Mesodermal cell (in vitro differentiated cells): ENCODE measurements around the gene NOL4L.

Experiments used
- H3K27ac ChIP-seq: 2 replicates; pipeline ENCODE4 v1.7.0; 2013; ENCODE audit warnings: mild to moderate bottlenecking, low read depth, low read length, moderate library complexity; ENCODE audit not compliant: severe bottlenecking
- H3K36me3 ChIP-seq: 2 replicates; pipeline ENCODE4 v1.7.1; 2013; ENCODE audit warnings: mild to moderate bottlenecking, low read length, moderate library complexity; ENCODE audit not compliant: control insufficient read depth, insufficient read depth
- H3K4me1 ChIP-seq: one replicate; pipeline ENCODE4 v1.7.1; 2013; ENCODE audit warnings: mild to moderate bottlenecking, low read length; ENCODE audit not compliant: insufficient read depth, control insufficient read depth, poor library complexity, severe bottlenecking
- H3K4me3 ChIP-seq: 2 replicates; pipeline ENCODE4 v1.7.0; 2013; ENCODE audit warnings: low read length, control low read depth, mild to moderate bottlenecking; ENCODE audit not compliant: insufficient read depth, poor library complexity, severe bottlenecking; ENCODE audit errors: extremely low read depth
- H3K9me3 ChIP-seq: 2 replicates; pipeline ENCODE4 v1.7.1; 2013; ENCODE audit warnings: mild to moderate bottlenecking, low read length, moderate library complexity; ENCODE audit not compliant: control insufficient read depth
- WGBS, 2 experiments: methylation state at CpG; one replicate each; pipeline ENCODE4 v1.1.5; 2013; ENCODE audit warnings: missing lambda C conversion rate in 2 of 2; ENCODE audit not compliant: insufficient coverage in 2 of 2; 5-methylcytosine and 5-hydroxymethylcytosine counted together

Gene NOL4L

GRCh38 chr20:32520927-32521203 is 64.3 kb downstream of the NOL4L start:
- Histone ChIP-seq H3K27ac (no peak overlapping the region), H3K4me3 (no peak overlapping the region), H3K9me3 (no peaks in the 10 kb centered on the region), H3K4me1 (peaks cover 37% of the 10 kb centered on the region), H3K36me3 (no peaks in the 10 kb centered on the region)
- 83 to 90% methylated on average over 1 to 2 of the region's 3 CpGs for WGBS, 2 experiments

- no peak overlapping the region for H3K4me3 ChIP-seq
- no peaks in the 10 kb centered on the region for H3K9me3 ChIP-seq
- H3K27ac ChIP-seq: no peak overlapping the region
- 95 to 97% methylated on average over 11 of the region's 11 CpGs for WGBS, 2 experiments
- H3K36me3 ChIP-seq: no peaks in the 10 kb centered on the region
- peaks cover 37% of the 10 kb centered on the region for H3K4me1 ChIP-seq
Observed at GRCh38 chr20:32519381-32519730, 65.8 kb downstream of the NOL4L start.

- WGBS, 2 experiments: 76 to 83% methylated on average over 12 to 14 of the region's 14 CpGs
- Histone ChIP-seq H3K36me3 (no peaks in the 10 kb centered on the region), H3K27ac (peak overlapping the region; percentile 78), H3K4me3 (no peak overlapping the region), H3K9me3 (no peaks in the 10 kb centered on the region), H3K4me1 (peaks cover 35% of the 10 kb centered on the region)
Observed at GRCh38 chr20:32518593-32519380, 66.3 kb downstream of the NOL4L start.

- Histone ChIP-seq H3K27ac (peak overlapping the region; percentile 78), H3K4me1 (peaks cover 28% of the 10 kb centered on the region)
- WGBS, 2 experiments: 81 to 85% methylated on average over 9 to 13 of the region's 15 CpGs
Observed at GRCh38 chr20:32517914-32518592, 67.1 kb downstream of the NOL4L start.

GRCh38 chr20:32517518-32517873 is 67.6 kb downstream of the NOL4L start:
- Histone ChIP-seq H3K4me1 (peaks cover 24% of the 10 kb centered on the region), H3K4me3 (no peak overlapping the region), H3K36me3 (no peaks in the 10 kb centered on the region), H3K27ac (peak overlapping the region; percentile 78), H3K9me3 (no peaks in the 10 kb centered on the region)
- WGBS, 2 experiments: 86 to 90% methylated on average over 5 to 6 of the region's 6 CpGs

More at GRCh38 chr20:32517914-32518592, 67.1 kb downstream of the NOL4L start:
- no peak overlapping the region for H3K4me3 ChIP-seq
- H3K36me3 ChIP-seq: no peaks in the 10 kb centered on the region
- H3K9me3 ChIP-seq: no peaks in the 10 kb centered on the region

GRCh38 chr20:32516583-32517517 is 68.3 kb downstream of the NOL4L start:
- peak overlapping the region; percentile 78 for H3K27ac ChIP-seq
- 32 to 62% methylated on average over 6 of the region's 10 CpGs for WGBS, 2 experiments
- no peak overlapping the region for H3K4me3 ChIP-seq
- H3K36me3 ChIP-seq: no peaks in the 10 kb centered on the region
- H3K4me1 ChIP-seq: peaks cover 24% of the 10 kb centered on the region
- H3K9me3 ChIP-seq: no peaks in the 10 kb centered on the region

GRCh38 chr20:32515631-32516101 is 69.5 kb downstream of the NOL4L start:
- Histone ChIP-seq H3K4me3 (no peak overlapping the region), H3K36me3 (no peaks in the 10 kb centered on the region), H3K9me3 (no peaks in the 10 kb centered on the region), H3K27ac (no peak overlapping the region), H3K4me1 (peaks cover 33% of the 10 kb centered on the region)
- 91 to 94% methylated on average over 9 of the region's 10 CpGs for WGBS, 2 experiments

- WGBS, 2 experiments: 93 to 98% methylated on average over 4 to 11 of the region's 12 CpGs
- no peak overlapping the region for H3K27ac ChIP-seq
- H3K9me3 ChIP-seq: no peaks in the 10 kb centered on the region
- no peak overlapping the region for H3K4me3 ChIP-seq
- H3K4me1 ChIP-seq: peaks cover 42% of the 10 kb centered on the region
- no peaks in the 10 kb centered on the region for H3K36me3 ChIP-seq
Observed at GRCh38 chr20:32514760-32515159, 70.4 kb downstream of the NOL4L start.

- Histone ChIP-seq H3K9me3 (no peaks in the 10 kb centered on the region), H3K36me3 (no peaks in the 10 kb centered on the region), H3K4me1 (peaks cover 46% of the 10 kb centered on the region), H3K4me3 (no peak overlapping the region), H3K27ac (no peak overlapping the region)
- WGBS, 2 experiments: 92 to 93% methylated on average over 15 to 16 of the region's 18 CpGs
Observed at GRCh38 chr20:32513031-32513866, 71.9 kb downstream of the NOL4L start.

GRCh38 chr20:32512047-32512385 is 73.1 kb downstream of the NOL4L start:
- 88 to 89% methylated on average over 3 of the region's 3 CpGs for WGBS, 2 experiments
- Histone ChIP-seq H3K27ac (peak overlapping the region; percentile 78), H3K9me3 (no peaks in the 10 kb centered on the region)

More at GRCh38 chr20:32512047-32512385, 73.1 kb downstream of the NOL4L start:
- H3K4me3 ChIP-seq: no peak overlapping the region
- H3K4me1 ChIP-seq: peaks cover 33% of the 10 kb centered on the region
- no peaks in the 10 kb centered on the region for H3K36me3 ChIP-seq
